DOHH2 (cell line): ENCODE results near the gene NEK5.

ENCODE experiments used
- H3F3A ChIP-seq: fragments of 200-600 bp; sonication (generic), shearing (Covaris generic); 2 replicates; pipeline ENCODE4 v1.6.0; 2016; ENCODE audit warnings: antibody characterized with exemption, mild to moderate bottlenecking; ENCODE audit not compliant: control insufficient read depth, insufficient read depth
- H3K27ac ChIP-seq: fragments of 200-600 bp; sonication (generic); 2 replicates; pipeline ENCODE4 v1.5.1; 2014; ENCODE audit warnings: low read depth, mild to moderate bottlenecking, low read length, moderate library complexity
- H3K27me3 ChIP-seq: fragments of 200-600 bp; sonication (generic); 2 replicates; pipeline ENCODE4 v1.6.1; 2014; ENCODE audit warnings: mild to moderate bottlenecking, low read length, mixed read lengths; ENCODE audit not compliant: control insufficient read depth
- H3K36me3 ChIP-seq: fragments of 200-600 bp; sonication (generic); 2 replicates; pipeline ENCODE4 v1.6.1; 2014; ENCODE audit warnings: mild to moderate bottlenecking, low read length, moderate library complexity, mixed read lengths; ENCODE audit not compliant: control insufficient read depth
- H3K4me1 ChIP-seq: fragments of 200-600 bp; sonication (generic); 2 replicates; pipeline ENCODE4 v1.6.1; 2014; ENCODE audit warnings: mild to moderate bottlenecking, low read length, mixed read lengths; ENCODE audit not compliant: control insufficient read depth
- H3K4me2 ChIP-seq: fragments of 200-600 bp; sonication (generic); 2 replicates; pipeline ENCODE4 v1.6.0; 2014; ENCODE audit warnings: mild to moderate bottlenecking, low read length, moderate library complexity
- H3K4me3 ChIP-seq: fragments of 200-600 bp; sonication (generic); 2 replicates; pipeline ENCODE4 v1.5.1; 2014; ENCODE audit warnings: mild to moderate bottlenecking, low read length, mixed read lengths
- H3K79me2 ChIP-seq: fragments of 200-600 bp; sonication (generic); 2 replicates; pipeline ENCODE4 v1.6.1; 2014; ENCODE audit warnings: mild to moderate bottlenecking, low read length, mixed read lengths; ENCODE audit not compliant: control insufficient read depth
- H3K9me2 ChIP-seq: fragments of 200-600 bp; sonication (generic); replicated peaks from 2 replicates; pipeline ENCODE4 v1.6.1; 2014; ENCODE audit warnings: mild to moderate bottlenecking, low read length, mixed read lengths; ENCODE audit not compliant: control insufficient read depth
- H3K9me3 ChIP-seq: fragments of 200-600 bp; sonication (generic); 2 replicates; pipeline ENCODE4 v1.6.1; 2014; ENCODE audit warnings: antibody characterized with exemption, low read length, mixed read lengths; ENCODE audit not compliant: control insufficient read depth, insufficient read depth
- H4K20me1 ChIP-seq: fragments of 200-600 bp; sonication (generic); 2 replicates; pipeline ENCODE4 v1.6.0; 2014; ENCODE audit warnings: low read depth, mild to moderate bottlenecking, antibody characterized with exemption, low read length, moderate library complexity; ENCODE audit not compliant: control insufficient read depth, insufficient read depth
- EZH2phosphoT487 ChIP-seq: fragments of 200-600 bp; sonication (generic); IDR thresholded peaks from 2 replicates; pipeline ENCODE4 v1.6.1; 2017; ENCODE audit warnings: borderline replicate concordance, mild to moderate bottlenecking, antibody characterized with exemption, low read length, moderate library complexity, mixed read lengths
- TF ChIP-seq, protein P1 (sequence below): fragments of 200-600 bp; sonication (generic); IDR thresholded peaks from one replicate; pipeline ENCODE4 v1.5.1; 2014; ENCODE audit warnings: antibody characterized with exemption, mild to moderate bottlenecking, low read depth, low read length; ENCODE audit not compliant: poor library complexity, severe bottlenecking

NEK5 gene

DNA sequence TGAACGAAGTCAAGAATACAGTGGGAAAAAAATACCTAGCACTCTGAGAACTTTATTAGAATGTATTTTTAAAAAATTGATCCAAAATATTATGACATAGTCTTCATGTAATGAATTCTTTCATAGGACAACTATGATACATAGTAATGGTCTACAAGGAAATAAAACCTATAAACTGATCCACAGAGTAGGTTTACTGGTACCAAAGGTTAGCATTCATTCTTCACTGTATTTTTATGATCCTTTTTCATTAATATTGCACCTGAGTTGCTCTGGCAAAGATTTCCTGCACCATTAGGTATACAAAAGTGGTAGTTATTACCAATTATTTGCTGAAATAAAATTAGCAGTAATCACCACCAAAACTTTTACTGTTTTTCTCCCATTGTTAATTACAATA is 26.3 kb upstream of the NEK5 start:
- H3K4me1 ChIP-seq, result peaks cover 17% of the 10 kb centered on the region
- no peaks in the 10 kb centered on the region for H3K79me2 ChIP-seq
- H3F3A ChIP-seq, result no peaks in the 10 kb centered on the region
- H3K27me3 ChIP-seq, result peaks cover 23% of the 10 kb centered on the region
- TF ChIP-seq, protein P1, sequence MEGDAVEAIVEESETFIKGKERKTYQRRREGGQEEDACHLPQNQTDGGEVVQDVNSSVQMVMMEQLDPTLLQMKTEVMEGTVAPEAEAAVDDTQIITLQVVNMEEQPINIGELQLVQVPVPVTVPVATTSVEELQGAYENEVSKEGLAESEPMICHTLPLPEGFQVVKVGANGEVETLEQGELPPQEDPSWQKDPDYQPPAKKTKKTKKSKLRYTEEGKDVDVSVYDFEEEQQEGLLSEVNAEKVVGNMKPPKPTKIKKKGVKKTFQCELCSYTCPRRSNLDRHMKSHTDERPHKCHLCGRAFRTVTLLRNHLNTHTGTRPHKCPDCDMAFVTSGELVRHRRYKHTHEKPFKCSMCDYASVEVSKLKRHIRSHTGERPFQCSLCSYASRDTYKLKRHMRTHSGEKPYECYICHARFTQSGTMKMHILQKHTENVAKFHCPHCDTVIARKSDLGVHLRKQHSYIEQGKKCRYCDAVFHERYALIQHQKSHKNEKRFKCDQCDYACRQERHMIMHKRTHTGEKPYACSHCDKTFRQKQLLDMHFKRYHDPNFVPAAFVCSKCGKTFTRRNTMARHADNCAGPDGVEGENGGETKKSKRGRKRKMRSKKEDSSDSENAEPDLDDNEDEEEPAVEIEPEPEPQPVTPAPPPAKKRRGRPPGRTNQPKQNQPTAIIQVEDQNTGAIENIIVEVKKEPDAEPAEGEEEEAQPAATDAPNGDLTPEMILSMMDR, result no peak
- no peak for TF ChIP-seq EZH2phosphoT487
- no peaks in the 10 kb centered on the region for H3K36me3 ChIP-seq
- no peak overlapping the region for H3K4me3 ChIP-seq
- no peaks in the 10 kb centered on the region for H3K9me3 ChIP-seq
- no peak overlapping the region for H3K4me2 ChIP-seq
- no peak overlapping the region for H3K27ac ChIP-seq
- no peaks in the 10 kb centered on the region for H4K20me1 ChIP-seq
- no peaks in the 10 kb centered on the region for H3K9me2 ChIP-seq

DNA sequence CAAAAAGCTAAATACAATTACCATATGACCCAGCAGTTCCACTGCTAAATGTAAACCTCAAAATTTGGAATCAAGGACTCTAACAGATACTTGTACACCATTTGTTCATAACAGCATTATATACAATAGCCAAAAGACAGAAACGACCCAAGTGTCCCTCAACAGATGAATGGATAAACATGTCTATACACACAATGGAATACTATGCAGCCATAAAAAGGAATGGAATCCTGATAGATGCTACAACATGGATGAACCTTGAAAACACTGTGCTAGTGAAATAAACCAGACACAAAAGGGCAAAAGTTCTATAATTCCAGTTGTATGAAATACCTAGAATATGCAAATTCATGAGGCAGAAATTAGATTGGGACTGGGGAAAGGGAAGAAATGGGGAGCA is 18.4 kb upstream of the NEK5 start:
- TF ChIP-seq, protein P1, result no peak
- no peak for TF ChIP-seq EZH2phosphoT487
- Histone ChIP-seq H3K4me3 (no peak overlapping the region), H3F3A (no peaks in the 10 kb centered on the region), H3K27ac (no peak overlapping the region), H3K4me1 (no peaks in the 10 kb centered on the region), H3K9me3 (no peaks in the 10 kb centered on the region), H3K27me3 (no peaks in the 10 kb centered on the region), H4K20me1 (no peaks in the 10 kb centered on the region), H3K79me2 (no peaks in the 10 kb centered on the region), H3K36me3 (no peaks in the 10 kb centered on the region), H3K9me2 (no peaks in the 10 kb centered on the region), H3K4me2 (no peak overlapping the region)

DNA sequence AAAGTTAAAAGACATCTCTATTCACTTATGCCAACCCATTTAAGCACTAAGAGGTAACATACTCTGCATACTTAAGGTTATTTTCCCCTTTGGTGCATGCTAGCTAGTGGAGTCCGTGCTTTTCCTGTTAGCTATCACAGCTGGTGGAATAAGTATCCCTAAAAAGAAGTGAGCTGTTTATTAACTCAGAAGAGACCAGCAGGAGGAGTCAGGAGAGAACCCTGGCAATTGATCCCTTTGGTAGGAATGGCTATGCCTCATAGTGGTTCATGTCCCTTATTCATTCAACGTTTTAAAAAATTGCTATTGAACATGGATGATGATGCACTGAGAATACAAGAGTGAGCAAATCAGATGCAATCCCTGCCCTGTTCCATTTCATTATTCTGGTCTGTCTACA is 12.4 kb upstream of the NEK5 start:
- Histone ChIP-seq H3K9me3 (no peaks in the 10 kb centered on the region), H4K20me1 (no peaks in the 10 kb centered on the region), H3K4me1 (no peaks in the 10 kb centered on the region), H3K4me2 (no peak overlapping the region), H3K79me2 (no peaks in the 10 kb centered on the region), H3K27ac (no peak overlapping the region), H3K9me2 (no peaks in the 10 kb centered on the region), H3K36me3 (no peaks in the 10 kb centered on the region), H3K4me3 (no peak overlapping the region), H3K27me3 (no peaks in the 10 kb centered on the region), H3F3A (no peaks in the 10 kb centered on the region)
- TF ChIP-seq, protein P1, result no peak
- no peak for TF ChIP-seq EZH2phosphoT487

DNA sequence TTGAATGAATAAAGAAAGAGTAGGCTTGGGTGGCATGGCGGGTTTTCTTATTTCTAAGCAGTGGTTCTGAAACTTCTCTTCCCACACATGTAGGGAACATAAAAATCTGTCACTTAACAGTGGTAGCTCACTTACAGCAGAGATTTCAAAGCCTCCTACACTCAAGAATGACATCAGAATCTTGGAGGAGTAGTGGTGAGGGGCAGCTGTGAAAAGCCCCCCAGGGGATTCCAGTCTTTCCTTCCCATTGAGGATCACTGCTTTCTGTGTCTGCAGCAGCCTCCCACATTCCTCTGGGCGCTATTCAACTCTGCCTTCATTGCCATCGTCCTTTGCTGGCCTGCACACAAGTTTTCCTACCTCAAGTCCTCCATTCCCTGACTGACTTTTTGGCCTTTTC is 8.6 kb upstream of the NEK5 start:
- Histone ChIP-seq H3K79me2 (no peaks in the 10 kb centered on the region), H3K4me1 (no peaks in the 10 kb centered on the region), H3F3A (no peaks in the 10 kb centered on the region), H3K9me3 (no peaks in the 10 kb centered on the region), H3K4me2 (no peak overlapping the region), H3K9me2 (no peaks in the 10 kb centered on the region), H3K27me3 (no peaks in the 10 kb centered on the region), H3K36me3 (no peaks in the 10 kb centered on the region), H3K4me3 (no peak overlapping the region), H3K27ac (no peak overlapping the region), H4K20me1 (no peaks in the 10 kb centered on the region)
- TF ChIP-seq, protein P1, result no peak
- no peak for TF ChIP-seq EZH2phosphoT487
